ENCODE data around the gene ZNF76. TPM values are rescaled to one million over a fixed set of nuclear protein-coding genes. Genes with fewer than 3 reads are reported as not detected.

ZNF76 gene
- polyA plus RNA-seq, 1 donor from 2014 or later: 26.3 TPM

DNA sequence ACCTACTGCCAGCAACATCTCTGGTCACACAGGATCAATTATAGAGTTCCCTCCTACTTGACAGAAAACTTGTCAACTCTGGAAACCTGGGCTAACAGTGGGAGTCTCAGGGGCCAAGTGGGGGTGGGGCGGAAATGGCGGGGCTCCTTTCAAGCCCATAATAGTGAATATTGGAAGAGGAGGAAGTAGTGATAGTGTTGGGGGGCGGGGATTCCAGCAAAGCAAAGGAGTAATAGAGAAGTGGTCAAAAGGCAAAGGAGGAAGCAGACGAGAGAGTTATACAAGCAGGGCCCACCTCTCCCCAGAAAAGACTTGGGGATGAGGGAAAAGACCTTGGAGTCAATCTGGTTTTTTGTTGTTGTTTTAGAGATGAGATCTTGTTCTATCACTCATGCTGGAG, 40.1 kb downstream of the ZNF76 start:
- H3K9ac ChIP-seq (ENCODE audit: low read length): no peak overlapping the region
- no peaks in the 10 kb centered on the region for H3F3A ChIP-seq (ENCODE audit: insufficient read depth, low read length, poor library complexity, severe bottlenecking)
- H3K9me2 ChIP-seq (ENCODE audit: insufficient read depth, low read length): no peaks in the 10 kb centered on the region
- H3K4me2 ChIP-seq (ENCODE audit: low read length): no peak overlapping the region
- H3K36me3 ChIP-seq (ENCODE audit: insufficient read depth, low read length): no peaks in the 10 kb centered on the region
- TF ChIP-seq RAD21 (conservative IDR thresholded peaks at IDR 0.05) (no peak), POLR2AphosphoS5 (IDR thresholded peaks at IDR 0.05) (no peak), TAF1 (IDR thresholded peaks at IDR 0.05; ENCODE audit: low read depth) (no peak), MXI1 (conservative IDR thresholded peaks at IDR 0.05; ENCODE audit: poor library complexity, severe bottlenecking) (no peak), SMC3 (conservative IDR thresholded peaks at IDR 0.05; ENCODE audit: poor library complexity) (no peak), EP300 (conservative IDR thresholded peaks at IDR 0.05; ENCODE audit: poor library complexity, severe bottlenecking) (no peak)
- TF ChIP-seq, protein P1, sequence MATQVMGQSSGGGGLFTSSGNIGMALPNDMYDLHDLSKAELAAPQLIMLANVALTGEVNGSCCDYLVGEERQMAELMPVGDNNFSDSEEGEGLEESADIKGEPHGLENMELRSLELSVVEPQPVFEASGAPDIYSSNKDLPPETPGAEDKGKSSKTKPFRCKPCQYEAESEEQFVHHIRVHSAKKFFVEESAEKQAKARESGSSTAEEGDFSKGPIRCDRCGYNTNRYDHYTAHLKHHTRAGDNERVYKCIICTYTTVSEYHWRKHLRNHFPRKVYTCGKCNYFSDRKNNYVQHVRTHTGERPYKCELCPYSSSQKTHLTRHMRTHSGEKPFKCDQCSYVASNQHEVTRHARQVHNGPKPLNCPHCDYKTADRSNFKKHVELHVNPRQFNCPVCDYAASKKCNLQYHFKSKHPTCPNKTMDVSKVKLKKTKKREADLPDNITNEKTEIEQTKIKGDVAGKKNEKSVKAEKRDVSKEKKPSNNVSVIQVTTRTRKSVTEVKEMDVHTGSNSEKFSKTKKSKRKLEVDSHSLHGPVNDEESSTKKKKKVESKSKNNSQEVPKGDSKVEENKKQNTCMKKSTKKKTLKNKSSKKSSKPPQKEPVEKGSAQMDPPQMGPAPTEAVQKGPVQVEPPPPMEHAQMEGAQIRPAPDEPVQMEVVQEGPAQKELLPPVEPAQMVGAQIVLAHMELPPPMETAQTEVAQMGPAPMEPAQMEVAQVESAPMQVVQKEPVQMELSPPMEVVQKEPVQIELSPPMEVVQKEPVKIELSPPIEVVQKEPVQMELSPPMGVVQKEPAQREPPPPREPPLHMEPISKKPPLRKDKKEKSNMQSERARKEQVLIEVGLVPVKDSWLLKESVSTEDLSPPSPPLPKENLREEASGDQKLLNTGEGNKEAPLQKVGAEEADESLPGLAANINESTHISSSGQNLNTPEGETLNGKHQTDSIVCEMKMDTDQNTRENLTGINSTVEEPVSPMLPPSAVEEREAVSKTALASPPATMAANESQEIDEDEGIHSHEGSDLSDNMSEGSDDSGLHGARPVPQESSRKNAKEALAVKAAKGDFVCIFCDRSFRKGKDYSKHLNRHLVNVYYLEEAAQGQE (IDR thresholded peaks at IDR 0.05; ENCODE audit: borderline replicate concordance): no peak
- H3K9me3 ChIP-seq (ENCODE audit: low read length): no peaks in the 10 kb centered on the region
- H3K4me3 ChIP-seq (ENCODE audit: low read length): no peak overlapping the region
- H3K27ac ChIP-seq (ENCODE audit: low read length): no peak overlapping the region
- H3K79me2 ChIP-seq (replicated peaks; ENCODE audit: insufficient read depth, low read length): no peaks in the 10 kb centered on the region
- no peaks in the 10 kb centered on the region for H3K27me3 ChIP-seq (ENCODE audit: insufficient read depth, low read depth, low read length)
- H2AFZ ChIP-seq (ENCODE audit: low read depth, low read length): no peak overlapping the region
- H4K20me1 ChIP-seq (ENCODE audit: insufficient read depth): no peaks in the 10 kb centered on the region

DNA sequence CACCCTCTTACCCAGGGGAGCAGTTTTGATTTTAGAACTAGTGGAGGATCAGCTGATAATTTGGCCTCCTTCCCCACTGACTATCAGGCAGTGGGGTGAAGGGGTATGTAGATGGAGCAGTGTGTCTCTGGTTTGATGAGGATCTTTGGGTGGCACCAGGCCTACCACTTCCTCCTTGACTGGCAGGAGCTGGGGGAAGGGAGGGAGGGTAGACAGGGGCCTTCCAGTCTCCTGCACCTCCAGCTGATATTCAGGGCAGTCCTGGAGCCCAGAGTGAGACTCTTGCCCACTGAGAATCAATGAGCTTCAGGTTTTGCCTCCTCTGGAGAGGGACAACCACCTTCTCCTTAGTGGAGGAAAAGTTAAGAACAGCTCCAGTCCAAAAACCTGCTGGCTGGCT, 41.3 kb downstream of the ZNF76 start:
- no peak overlapping the region for H3K4me2 ChIP-seq (ENCODE audit: low read length)
- no peaks in the 10 kb centered on the region for H3F3A ChIP-seq (ENCODE audit: insufficient read depth, low read length, poor library complexity, severe bottlenecking)
- H3K27me3 ChIP-seq (ENCODE audit: insufficient read depth, low read depth, low read length): no peaks in the 10 kb centered on the region
- H3K27ac ChIP-seq (ENCODE audit: low read length): no peak overlapping the region
- H3K9me2 ChIP-seq (ENCODE audit: insufficient read depth, low read length): no peaks in the 10 kb centered on the region
- H2AFZ ChIP-seq (ENCODE audit: low read depth, low read length): no peak overlapping the region
- H3K79me2 ChIP-seq (replicated peaks; ENCODE audit: insufficient read depth, low read length): no peaks in the 10 kb centered on the region
- H3K9ac ChIP-seq (ENCODE audit: low read length): no peak overlapping the region
- no peaks in the 10 kb centered on the region for H3K9me3 ChIP-seq (ENCODE audit: low read length)
- no peak for TF ChIP-seq TAF1 (IDR thresholded peaks at IDR 0.05; ENCODE audit: low read depth)
- no peak for TF ChIP-seq POLR2AphosphoS5 (IDR thresholded peaks at IDR 0.05)
- TF ChIP-seq, protein P1 (IDR thresholded peaks at IDR 0.05; ENCODE audit: borderline replicate concordance): no peak
- TF ChIP-seq MXI1 (conservative IDR thresholded peaks at IDR 0.05; ENCODE audit: poor library complexity, severe bottlenecking): no peak
- H3K36me3 ChIP-seq (ENCODE audit: insufficient read depth, low read length): no peaks in the 10 kb centered on the region
- no peak overlapping the region for H3K4me3 ChIP-seq (ENCODE audit: low read length)
- no peaks in the 10 kb centered on the region for H4K20me1 ChIP-seq (ENCODE audit: insufficient read depth)
